GM19372 (cell line): ENCODE data around the gene TBC1D22B.

Experiments
- ATAC-seq: cut with Tn5 transposase; IDR thresholded peaks from one replicate; pipeline ENCODE4 v1.9.1; 2021; ENCODE audit warnings: mild to moderate bottlenecking, low read depth, moderate library complexity; ENCODE audit not compliant: unreplicated experiment

The TBC1D22B gene

GRCh38 chr6:37257634-37258404 is at the start of gene TBC1D22B, which contains the start of gene TMEM217:
TBC1D22B (plus strand) TSS chr6:37257772; CDS start chr6:37257918, 146 bp downstream.
TMEM217 (minus strand) TSS chr6:37258144; CDS start chr6:37219030, 39,114 bp downstream.
- peak; percentile 96 for ATAC-seq

- ATAC-seq = peak; percentile 70
These were observed 49.6 kb upstream of the TBC1D22B start for GRCh38 chr6:37207903-37208456.

- no peak for ATAC-seq
These were observed 48.8 kb upstream of the TBC1D22B start for GRCh38 chr6:37208793-37209192.

GRCh38 chr6:37209461-37210205 is 47.9 kb upstream of the TBC1D22B start:
- ATAC-seq = no peak

- no peak for ATAC-seq
These were observed 47.1 kb upstream of the TBC1D22B start for GRCh38 chr6:37210313-37210968.

GRCh38 chr6:37212268-37212667 is 45.3 kb upstream of the TBC1D22B start:
- no peak for ATAC-seq

GRCh38 chr6:37218061-37218460 is 39.5 kb upstream of the TBC1D22B start:
- ATAC-seq = no peak

GRCh38 chr6:37218511-37218910 is 39.1 kb upstream of the TBC1D22B start:
- ATAC-seq = no peak

GRCh38 chr6:37221585-37222124 is 35.9 kb upstream of the TBC1D22B start:
- ATAC-seq = no peak

- peak; percentile 81 for ATAC-seq
These were observed 35.2 kb upstream of the TBC1D22B start for GRCh38 chr6:37222125-37222967.

- ATAC-seq = no peak
These were observed 34.6 kb upstream of the TBC1D22B start for GRCh38 chr6:37222992-37223391.

- ATAC-seq = no peak
These were observed 32.0 kb upstream of the TBC1D22B start for GRCh38 chr6:37225350-37226169.

- no peak for ATAC-seq
These were observed 27.5 kb upstream of the TBC1D22B start for GRCh38 chr6:37230104-37230503.

- no peak for ATAC-seq
These were observed 25.0 kb upstream of the TBC1D22B start for GRCh38 chr6:37232430-37233017.

- no peak for ATAC-seq
These were observed 24.0 kb upstream of the TBC1D22B start for GRCh38 chr6:37233541-37233940.

GRCh38 chr6:37236921-37237320 is 20.7 kb upstream of the TBC1D22B start:
- ATAC-seq = no peak

GRCh38 chr6:37237789-37238188 is 19.8 kb upstream of the TBC1D22B start:
- no peak for ATAC-seq

GRCh38 chr6:37238381-37238780 is 19.2 kb upstream of the TBC1D22B start:
- ATAC-seq = no peak
